ENCODE data around the gene HPCAL4.

GRCh38 chr1:39717809-39718208, 26.6 kb upstream of the HPCAL4 start:
- TF ChIP-seq, protein P1, sequence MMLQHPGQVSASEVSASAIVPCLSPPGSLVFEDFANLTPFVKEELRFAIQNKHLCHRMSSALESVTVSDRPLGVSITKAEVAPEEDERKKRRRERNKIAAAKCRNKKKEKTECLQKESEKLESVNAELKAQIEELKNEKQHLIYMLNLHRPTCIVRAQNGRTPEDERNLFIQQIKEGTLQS (CRISPR knock-in tag; conservative IDR thresholded peaks at IDR 0.05) = no peak
- TF ChIP-seq, protein P2, sequence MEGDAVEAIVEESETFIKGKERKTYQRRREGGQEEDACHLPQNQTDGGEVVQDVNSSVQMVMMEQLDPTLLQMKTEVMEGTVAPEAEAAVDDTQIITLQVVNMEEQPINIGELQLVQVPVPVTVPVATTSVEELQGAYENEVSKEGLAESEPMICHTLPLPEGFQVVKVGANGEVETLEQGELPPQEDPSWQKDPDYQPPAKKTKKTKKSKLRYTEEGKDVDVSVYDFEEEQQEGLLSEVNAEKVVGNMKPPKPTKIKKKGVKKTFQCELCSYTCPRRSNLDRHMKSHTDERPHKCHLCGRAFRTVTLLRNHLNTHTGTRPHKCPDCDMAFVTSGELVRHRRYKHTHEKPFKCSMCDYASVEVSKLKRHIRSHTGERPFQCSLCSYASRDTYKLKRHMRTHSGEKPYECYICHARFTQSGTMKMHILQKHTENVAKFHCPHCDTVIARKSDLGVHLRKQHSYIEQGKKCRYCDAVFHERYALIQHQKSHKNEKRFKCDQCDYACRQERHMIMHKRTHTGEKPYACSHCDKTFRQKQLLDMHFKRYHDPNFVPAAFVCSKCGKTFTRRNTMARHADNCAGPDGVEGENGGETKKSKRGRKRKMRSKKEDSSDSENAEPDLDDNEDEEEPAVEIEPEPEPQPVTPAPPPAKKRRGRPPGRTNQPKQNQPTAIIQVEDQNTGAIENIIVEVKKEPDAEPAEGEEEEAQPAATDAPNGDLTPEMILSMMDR (IDR thresholded peaks at IDR 0.05) = no peak
- TF ChIP-seq TCF7 (CRISPR knock-in tag; IDR thresholded peaks at IDR 0.05; ENCODE audit: low read depth) (no peak), GABPB1 (CRISPR knock-in tag; IDR thresholded peaks at IDR 0.05) (no peak), MXD4 (CRISPR knock-in tag; IDR thresholded peaks at IDR 0.05; ENCODE audit: borderline replicate concordance) (no peak), MAX (CRISPR knock-in tag; IDR thresholded peaks at IDR 0.05) (no peak), SMAD3 (CRISPR knock-in tag; IDR thresholded peaks at IDR 0.05; ENCODE audit: borderline replicate concordance) (no peak), MYBL2 (CRISPR knock-in tag; IDR thresholded peaks at IDR 0.05) (no peak), ZSCAN18 (CRISPR knock-in tag; IDR thresholded peaks at IDR 0.05) (no peak), ZNF121 (CRISPR knock-in tag; IDR thresholded peaks at IDR 0.05) (no peak)
- TF ChIP-seq, protein P3, sequence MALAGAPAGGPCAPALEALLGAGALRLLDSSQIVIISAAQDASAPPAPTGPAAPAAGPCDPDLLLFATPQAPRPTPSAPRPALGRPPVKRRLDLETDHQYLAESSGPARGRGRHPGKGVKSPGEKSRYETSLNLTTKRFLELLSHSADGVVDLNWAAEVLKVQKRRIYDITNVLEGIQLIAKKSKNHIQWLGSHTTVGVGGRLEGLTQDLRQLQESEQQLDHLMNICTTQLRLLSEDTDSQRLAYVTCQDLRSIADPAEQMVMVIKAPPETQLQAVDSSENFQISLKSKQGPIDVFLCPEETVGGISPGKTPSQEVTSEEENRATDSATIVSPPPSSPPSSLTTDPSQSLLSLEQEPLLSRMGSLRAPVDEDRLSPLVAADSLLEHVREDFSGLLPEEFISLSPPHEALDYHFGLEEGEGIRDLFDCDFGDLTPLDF (CRISPR knock-in tag; IDR thresholded peaks at IDR 0.05) = no peak
- TF ChIP-seq, protein P4, sequence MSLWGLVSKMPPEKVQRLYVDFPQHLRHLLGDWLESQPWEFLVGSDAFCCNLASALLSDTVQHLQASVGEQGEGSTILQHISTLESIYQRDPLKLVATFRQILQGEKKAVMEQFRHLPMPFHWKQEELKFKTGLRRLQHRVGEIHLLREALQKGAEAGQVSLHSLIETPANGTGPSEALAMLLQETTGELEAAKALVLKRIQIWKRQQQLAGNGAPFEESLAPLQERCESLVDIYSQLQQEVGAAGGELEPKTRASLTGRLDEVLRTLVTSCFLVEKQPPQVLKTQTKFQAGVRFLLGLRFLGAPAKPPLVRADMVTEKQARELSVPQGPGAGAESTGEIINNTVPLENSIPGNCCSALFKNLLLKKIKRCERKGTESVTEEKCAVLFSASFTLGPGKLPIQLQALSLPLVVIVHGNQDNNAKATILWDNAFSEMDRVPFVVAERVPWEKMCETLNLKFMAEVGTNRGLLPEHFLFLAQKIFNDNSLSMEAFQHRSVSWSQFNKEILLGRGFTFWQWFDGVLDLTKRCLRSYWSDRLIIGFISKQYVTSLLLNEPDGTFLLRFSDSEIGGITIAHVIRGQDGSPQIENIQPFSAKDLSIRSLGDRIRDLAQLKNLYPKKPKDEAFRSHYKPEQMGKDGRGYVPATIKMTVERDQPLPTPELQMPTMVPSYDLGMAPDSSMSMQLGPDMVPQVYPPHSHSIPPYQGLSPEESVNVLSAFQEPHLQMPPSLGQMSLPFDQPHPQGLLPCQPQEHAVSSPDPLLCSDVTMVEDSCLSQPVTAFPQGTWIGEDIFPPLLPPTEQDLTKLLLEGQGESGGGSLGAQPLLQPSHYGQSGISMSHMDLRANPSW (CRISPR knock-in tag; conservative IDR thresholded peaks at IDR 0.05; ENCODE audit: low read depth) = no peak
- TF ChIP-seq, protein P5, sequence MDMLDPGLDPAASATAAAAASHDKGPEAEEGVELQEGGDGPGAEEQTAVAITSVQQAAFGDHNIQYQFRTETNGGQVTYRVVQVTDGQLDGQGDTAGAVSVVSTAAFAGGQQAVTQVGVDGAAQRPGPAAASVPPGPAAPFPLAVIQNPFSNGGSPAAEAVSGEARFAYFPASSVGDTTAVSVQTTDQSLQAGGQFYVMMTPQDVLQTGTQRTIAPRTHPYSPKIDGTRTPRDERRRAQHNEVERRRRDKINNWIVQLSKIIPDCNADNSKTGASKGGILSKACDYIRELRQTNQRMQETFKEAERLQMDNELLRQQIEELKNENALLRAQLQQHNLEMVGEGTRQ (CRISPR knock-in tag; IDR thresholded peaks at IDR 0.05) = no peak
